Thyroid gland (tissue), 4 donors: ENCODE data around the gene SMG9. TPM values are rescaled to one million over a fixed set of nuclear protein-coding genes. Genes with fewer than 3 reads are reported as not detected.

Source experiments
- DNase-seq, 2 donors: peaks; one replicate each; pipeline ENCODE4 v3.0.0-alpha.2; 2019
- H3K27ac ChIP-seq, 3 donors: fragments of 200-600 bp; sonication (generic); 1 replicate in 2 of 3; 2 replicates in 1 of 3; pipeline ENCODE4 v1.5.1; 2016 to 2019; ENCODE audit warnings: mild to moderate bottlenecking in 1 of 3, moderate library complexity in 1 of 3
- H3K27me3 ChIP-seq: fragments of 200-600 bp; sonication (generic); one replicate; pipeline ENCODE4 v1.5.1; 2019
- H3K36me3 ChIP-seq, 2 donors: fragments of 200-600 bp; sonication (generic); one replicate each; pipeline ENCODE4 v1.5.1; 2016 to 2019
- H3K4me1 ChIP-seq, 2 donors: fragments of 200-600 bp; sonication (generic); one replicate each; pipeline ENCODE4 v1.5.1; 2017 to 2019
- H3K4me3 ChIP-seq, 3 donors: fragments of 200-600 bp; sonication (generic); replicated peaks in 1 of 3; 1 replicate in 2 of 3; 2 replicates in 1 of 3; pipeline ENCODE4 v1.5.1; 2016; ENCODE audit warnings: mild to moderate bottlenecking in 1 of 3
- H3K9me3 ChIP-seq: fragments of 200-600 bp; sonication (generic); one replicate; pipeline ENCODE4 v1.5.1; 2017
- CTCF ChIP-seq, 6 experiments: fragments of 200-600 bp in 3 of 6; fragments of 450-650 bp in 3 of 6; sonication (generic) in 3 of 6; IDR thresholded peaks; one replicate each; pipeline ENCODE4 v1.5.1; 2016 to 2019; ENCODE audit warnings: antibody characterized with exemption in 6 of 6, mild to moderate bottlenecking in 2 of 6, inconsistent platforms in 1 of 6, moderate library complexity in 1 of 6
- POLR2A ChIP-seq, 2 donors: fragments of 450-650 bp; IDR thresholded peaks; one replicate each; pipeline ENCODE4 v1.6.1; 2017; ENCODE audit warnings: antibody characterized with exemption in 2 of 2, mild to moderate bottlenecking in 2 of 2, moderate library complexity in 1 of 2
- WGBS, 2 donors: methylation state at CpG; one replicate each; pipeline ENCODE4 v1.1.5; 2017; 5-methylcytosine and 5-hydroxymethylcytosine counted together
- intact Hi-C: fragments of 100-400 bp; cut with DNase I; formaldehyde crosslinking; loops from one replicate; pipeline ENCODE4 v1.15.1; 2023
- total RNA-seq, 4 donors: library from RNA; depleted of rRNA; stranded (reverse); fragments of >200 nt; gene quantifications; one replicate each; pipeline ENCODE4 v1.2.3, GENCODE V29; 2016

SMG9 gene
- total RNA-seq, 4 donors from 2014 or later, result 15.5 to 34.4 (median 18.8) TPM

DNA sequence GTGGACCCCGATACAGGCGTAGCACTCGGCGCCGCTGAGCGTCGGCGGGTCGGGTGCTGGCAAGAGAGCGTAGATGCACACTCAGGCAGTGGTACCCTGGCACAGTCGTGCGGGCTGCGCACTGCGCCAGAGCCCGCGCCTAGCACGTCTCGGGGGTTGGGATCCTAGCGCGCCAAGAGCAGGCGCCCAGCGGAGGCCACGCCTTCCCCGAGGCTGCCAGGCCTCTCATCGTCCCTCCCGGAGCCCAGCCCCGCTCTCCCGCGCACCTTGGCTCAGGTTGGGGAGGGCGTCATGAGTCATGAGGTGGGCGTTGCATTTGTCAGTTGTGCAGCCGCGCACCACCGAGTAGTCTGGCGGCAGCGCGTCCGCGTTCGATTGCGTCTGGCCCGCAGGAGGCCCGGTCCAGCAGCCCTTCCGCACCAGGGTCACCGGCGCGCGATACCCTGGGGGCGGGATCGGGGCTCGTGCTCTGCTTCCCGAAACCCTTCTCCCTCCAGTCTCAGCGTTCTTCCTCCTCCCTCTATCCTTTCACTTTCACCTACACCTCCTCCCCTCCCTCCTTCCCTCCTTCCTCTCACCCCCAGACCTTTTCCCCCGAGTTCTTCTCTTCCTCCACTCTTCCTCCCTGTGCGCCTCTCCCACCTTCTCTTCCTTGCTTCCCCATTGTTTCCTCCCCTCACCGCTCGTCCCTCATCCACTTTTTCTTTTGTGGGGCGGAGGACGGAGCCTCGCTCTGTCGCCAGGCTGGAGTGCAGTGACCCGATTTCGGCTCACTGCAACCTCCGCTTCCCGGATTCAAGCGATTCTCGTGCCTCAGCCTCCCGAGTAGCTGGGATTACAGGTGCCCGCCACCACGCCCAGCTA lies 44.0 kb upstream of the SMG9 start:
- Histone ChIP-seq H3K9me3 (no peaks in the 10 kb centered on the region), H3K27me3 (no peaks in the 10 kb centered on the region), H3K4me3 (peak overlapping the region in 1 of 3 donors; percentile 23), H3K36me3 (no peaks in the 10 kb centered on the region), H3K27ac (no peak overlapping the region), H3K4me1 (peaks cover 3 to 6% of the 10 kb centered on the region in 2 donors)
- 23% methylated on average over 36 to 41 of the region's 70 CpGs for WGBS, 2 donors
- TF ChIP-seq CTCF (IDR thresholded peaks at IDR 0.05) (no peak), POLR2A (IDR thresholded peaks at IDR 0.05) (no peak)
- DNase-seq, result peak; percentile 52 to 58
- intact Hi-C loops, result no loop called here

DNA sequence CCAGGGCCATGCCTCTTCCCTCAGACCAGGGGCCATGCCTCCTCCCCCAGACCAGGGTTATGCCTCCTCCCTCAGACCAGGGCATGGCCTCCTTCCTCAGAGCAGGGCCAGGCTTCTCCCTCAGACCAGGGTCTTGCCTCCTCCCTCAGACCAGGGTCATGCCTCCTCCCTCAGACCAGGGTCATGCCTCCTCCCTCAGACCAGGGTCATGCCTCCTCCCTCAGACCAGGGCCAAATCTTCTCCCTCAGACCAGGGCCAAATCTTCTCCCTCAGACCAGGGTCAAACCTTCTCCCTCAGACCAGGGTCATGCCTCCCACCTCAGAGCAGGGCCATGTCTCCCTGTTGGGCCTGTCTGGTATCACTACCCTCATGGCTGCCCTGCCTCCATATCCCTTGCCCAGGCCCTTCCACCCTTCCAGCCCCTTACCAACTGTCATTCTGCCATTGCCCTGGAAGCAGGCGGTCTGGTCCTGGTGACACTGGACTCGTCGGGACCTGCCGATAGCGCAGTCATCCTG lies 43.3 kb upstream of the SMG9 start:
- WGBS, 2 donors, result 53 to 56% methylated on average over 4 to 5 of the region's 5 CpGs
- Histone ChIP-seq H3K27me3 (no peaks in the 10 kb centered on the region), H3K36me3 (no peaks in the 10 kb centered on the region), H3K4me3 (peak overlapping the region in 1 of 3 donors; percentile 23), H3K4me1 (peaks cover 3 to 6% of the 10 kb centered on the region in 2 donors), H3K9me3 (no peaks in the 10 kb centered on the region), H3K27ac (no peak overlapping the region)
- TF ChIP-seq POLR2A (IDR thresholded peaks at IDR 0.05), result no peak
- no peak for TF ChIP-seq CTCF (IDR thresholded peaks at IDR 0.05)
- intact Hi-C loops, result no loop called here
- no peak for DNase-seq

DNA sequence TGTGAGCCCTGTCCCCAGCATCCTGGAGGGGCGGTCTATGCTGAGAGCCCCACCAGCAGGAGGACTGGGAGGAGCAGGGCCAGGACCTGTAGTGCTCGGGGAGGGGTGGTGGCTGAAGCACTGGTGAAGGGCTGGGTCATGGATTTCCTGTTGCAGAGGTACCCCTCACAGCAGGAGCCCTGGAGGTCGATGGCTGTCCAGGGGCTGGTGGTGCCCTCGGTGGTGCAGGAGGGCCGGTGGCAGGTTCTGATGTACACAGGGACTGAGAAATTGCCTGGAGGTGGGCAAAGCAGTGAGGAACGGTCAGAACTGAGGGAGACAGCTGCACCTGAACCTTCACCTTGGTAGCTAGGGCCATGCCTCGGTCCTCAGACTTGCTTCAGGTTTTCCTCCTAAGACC lies 42.8 kb upstream of the SMG9 start:
- Histone ChIP-seq H3K4me1 (peaks cover 3 to 6% of the 10 kb centered on the region in 2 donors), H3K9me3 (no peaks in the 10 kb centered on the region), H3K27me3 (no peaks in the 10 kb centered on the region), H3K27ac (no peak overlapping the region), H3K36me3 (no peaks in the 10 kb centered on the region), H3K4me3 (no peak overlapping the region)
- no peak for DNase-seq
- intact Hi-C loops, result no loop called here
- 72 to 81% methylated on average over 5 to 7 of the region's 7 CpGs for WGBS, 2 donors
- TF ChIP-seq POLR2A (IDR thresholded peaks at IDR 0.05) (no peak), CTCF (IDR thresholded peaks at IDR 0.05) (no peak)

DNA sequence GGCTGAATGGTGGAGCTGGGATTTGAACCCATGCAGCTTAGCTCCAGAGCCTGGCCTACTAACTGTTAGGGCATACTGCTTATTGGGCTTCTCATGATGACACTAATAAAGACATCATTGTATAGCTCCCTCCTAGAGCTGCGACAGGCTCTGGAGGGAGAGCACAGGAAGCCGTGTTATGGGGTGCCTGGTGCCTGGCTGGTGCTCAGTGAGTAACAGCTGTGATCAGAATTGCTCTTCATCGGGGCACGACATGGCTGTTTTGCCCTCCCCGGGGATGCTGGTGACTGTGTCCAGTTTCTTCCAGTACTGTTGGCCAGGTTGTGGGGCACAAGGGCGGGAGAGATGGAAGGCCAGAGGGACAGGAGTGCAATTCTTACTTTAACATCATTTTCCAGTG lies 42.4 kb upstream of the SMG9 start:
- H3K27me3 ChIP-seq, result no peaks in the 10 kb centered on the region
- no peaks in the 10 kb centered on the region for H3K9me3 ChIP-seq
- no peak overlapping the region for H3K4me3 ChIP-seq
- H3K27ac ChIP-seq, result no peak overlapping the region
- peaks cover 3 to 6% of the 10 kb centered on the region in 2 donors for H3K4me1 ChIP-seq
- 42 to 100% methylated on average over 1 to 6 of the region's 6 CpGs for WGBS, 2 donors
- intact Hi-C loops, result no loop called here
- no peak for DNase-seq
- TF ChIP-seq POLR2A (IDR thresholded peaks at IDR 0.05) (no peak), CTCF (IDR thresholded peaks at IDR 0.05) (no peak)
- no peaks in the 10 kb centered on the region for H3K36me3 ChIP-seq

- WGBS, 2 donors, result 41 to 44% methylated on average over 3 of the region's 3 CpGs
- Histone ChIP-seq H3K4me3 (no peak overlapping the region), H3K27ac (no peak overlapping the region), H3K27me3 (no peaks in the 10 kb centered on the region), H3K9me3 (no peaks in the 10 kb centered on the region), H3K4me1 (no peaks in the 10 kb centered on the region), H3K36me3 (no peaks in the 10 kb centered on the region)
- intact Hi-C loops, result no loop called here
- TF ChIP-seq POLR2A (IDR thresholded peaks at IDR 0.05) (no peak), CTCF (IDR thresholded peaks at IDR 0.05) (no peak)
- no peak for DNase-seq
Observed at GRCh38 chr19:43790587-43790986, 35.8 kb upstream of the SMG9 start.
